Neural cell (in vitro differentiated cells): ENCODE results near the gene ARHGDIG. TPM values are rescaled to one million over a fixed set of nuclear protein-coding genes. Genes with fewer than 3 reads are reported as not detected.
"Not testable (repeated sequence)": the region's sequence is repeated elsewhere in the genome, so short reads cannot be mapped to it uniquely, and the experiment has no call there.

Experiments used
- H2AFZ ChIP-seq: fragments of 200-600, 300-800 bp; sonication (generic), shearing (Covaris generic); 2 replicates; pipeline ENCODE4 v1.6.0; 2014; ENCODE audit warnings: low read depth, mild to moderate bottlenecking, antibody characterized with exemption, low read length, moderate library complexity
- H3F3A ChIP-seq: fragments of 200-600 bp; shearing (Covaris generic); 2 replicates; pipeline ENCODE4 v1.6.1; 2016; ENCODE audit warnings: mild to moderate bottlenecking, moderate library complexity, mixed read lengths, antibody characterized with exemption, low read length; ENCODE audit not compliant: insufficient read depth, poor library complexity, severe bottlenecking
- H3K27ac ChIP-seq: fragments of 200-600, 300-800 bp; sonication (generic), shearing (Covaris generic); 2 replicates; pipeline ENCODE4 v1.5.1; 2014; ENCODE audit warnings: mild to moderate bottlenecking, low read length, moderate library complexity
- H3K27me3 ChIP-seq: fragments of 300-800, 200-600 bp; sonication (generic), shearing (Covaris generic); 2 replicates; pipeline ENCODE4 v1.6.0; 2014; ENCODE audit warnings: mild to moderate bottlenecking, low read depth, low read length, moderate library complexity; ENCODE audit not compliant: insufficient read depth
- H3K36me3 ChIP-seq: fragments of 300-800, 200-600 bp; sonication (generic), shearing (Covaris generic); 2 replicates; pipeline ENCODE4 v1.5.1; 2014; ENCODE audit warnings: mild to moderate bottlenecking, antibody characterized with exemption, low read length, moderate library complexity; ENCODE audit not compliant: insufficient read depth
- H3K4me2 ChIP-seq: fragments of 300-800, 200-600 bp; sonication (generic), shearing (Covaris generic); 2 replicates; pipeline ENCODE4 v1.6.0; 2014; ENCODE audit warnings: mild to moderate bottlenecking, low read length
- H3K4me3 ChIP-seq: fragments of 300-800, 200-600 bp; sonication (generic), shearing (Covaris generic); 2 replicates; pipeline ENCODE4 v1.5.1; 2014; ENCODE audit warnings: mild to moderate bottlenecking, low read length, moderate library complexity
- H3K79me2 ChIP-seq: fragments of 200-600 bp; shearing (Covaris generic); replicated peaks from 2 replicates; pipeline ENCODE4 v1.6.0; 2014; ENCODE audit warnings: mild to moderate bottlenecking, low read length, moderate library complexity; ENCODE audit not compliant: insufficient read depth
- H3K9ac ChIP-seq: fragments of 300-800, 200-600 bp; sonication (generic), shearing (Covaris generic); 2 replicates; pipeline ENCODE4 v1.6.1; 2016; ENCODE audit warnings: mild to moderate bottlenecking, low read length, mixed read lengths
- H3K9me2 ChIP-seq: fragments of 200-600 bp; shearing (Covaris generic); 2 replicates; pipeline ENCODE4 v1.6.1; 2016; ENCODE audit warnings: mild to moderate bottlenecking, low read length, mixed read lengths; ENCODE audit not compliant: insufficient read depth
- H3K9me3 ChIP-seq: fragments of 200-600, 300-800 bp; sonication (generic), shearing (Covaris generic); 2 replicates; pipeline ENCODE4 v1.6.1; 2016; ENCODE audit warnings: mild to moderate bottlenecking, mixed run types, low read length, moderate library complexity, mixed read lengths
- H4K20me1 ChIP-seq: fragments of 200-600 bp; shearing (Covaris generic); 2 replicates; pipeline ENCODE4 v1.6.1; 2016; ENCODE audit warnings: mild to moderate bottlenecking, mixed run types; ENCODE audit not compliant: insufficient read depth
- CTCF ChIP-seq: fragments of 450-650 bp; IDR thresholded peaks from 2 replicates; pipeline ENCODE4 v1.5.1; 2014; ENCODE audit warnings: antibody characterized with exemption, mild to moderate bottlenecking, moderate library complexity; ENCODE audit not compliant: poor library complexity, severe bottlenecking
- EP300 ChIP-seq: fragments of 450-650 bp; conservative IDR thresholded peaks from 2 replicates; pipeline ENCODE4 v1.6.1; 2014; ENCODE audit warnings: antibody characterized with exemption, mild to moderate bottlenecking, moderate library complexity; ENCODE audit not compliant: poor library complexity, severe bottlenecking
- EZH2 ChIP-seq: fragments of 200-600, 300-800 bp; shearing (Covaris generic), sonication (generic); IDR thresholded peaks from 2 replicates; pipeline ENCODE4 v1.6.1; 2014; ENCODE audit warnings: antibody characterized with exemption, low read length, borderline replicate concordance, mild to moderate bottlenecking; ENCODE audit not compliant: insufficient read depth, poor library complexity, severe bottlenecking
- MXI1 ChIP-seq: fragments of 450-650 bp; conservative IDR thresholded peaks from 2 replicates; pipeline ENCODE4 v1.6.1; 2014; ENCODE audit warnings: antibody characterized with exemption, mild to moderate bottlenecking; ENCODE audit not compliant: poor library complexity, severe bottlenecking
- POLR2AphosphoS5 ChIP-seq: IDR thresholded peaks from 2 replicates; pipeline ENCODE4 v1.6.1; 2012
- RAD21 ChIP-seq: fragments of 450-650 bp; conservative IDR thresholded peaks from 2 replicates; pipeline ENCODE4 v1.6.1; 2014; ENCODE audit warnings: antibody characterized with exemption, mild to moderate bottlenecking, moderate library complexity
- REST ChIP-seq: IDR thresholded peaks from 2 replicates; pipeline ENCODE4 v1.6.1; 2012; ENCODE audit warnings: borderline replicate concordance
- SMC3 ChIP-seq: fragments of 450-650 bp; conservative IDR thresholded peaks from 2 replicates; pipeline ENCODE4 v1.6.1; 2014; ENCODE audit warnings: antibody characterized with exemption, mild to moderate bottlenecking, moderate library complexity; ENCODE audit not compliant: poor library complexity
- TAF1 ChIP-seq: IDR thresholded peaks from 2 replicates; pipeline ENCODE4 v1.6.1; 2012; ENCODE audit warnings: low read depth
- polyA plus RNA-seq: library from polyadenylated mRNA; depleted of rRNA; stranded (reverse); fragments of >200 nt; gene quantifications from 2 replicates; pipeline ENCODE4 v1.2.3, GENCODE V29; 2014

ARHGDIG gene
- polyA plus RNA-seq, 1 donor from 2014 or later = 176 TPM

GRCh38 chr16:266258-267164, 13.9 kb upstream of the ARHGDIG start:
- Histone ChIP-seq H3K79me2 (no peaks in the 10 kb centered on the region), H4K20me1 (no peaks in the 10 kb centered on the region), H3K27ac (no peak overlapping the region), H3K4me2 (no peak overlapping the region), H3K36me3 (no peaks in the 10 kb centered on the region), H2AFZ (no peak overlapping the region), H3K27me3 (no peaks in the 10 kb centered on the region), H3K9ac (no peak overlapping the region), H3K9me2 (no peaks in the 10 kb centered on the region), H3F3A (no peaks in the 10 kb centered on the region), H3K9me3 (no peaks in the 10 kb centered on the region), H3K4me3 (no peak overlapping the region)
- no peak for TF ChIP-seq EZH2
- TF ChIP-seq REST = no peak
- no peak for TF ChIP-seq POLR2AphosphoS5
- no peak for TF ChIP-seq SMC3

- not testable (repeated sequence) for H3K36me3 ChIP-seq, H3K27me3 ChIP-seq, H2AFZ ChIP-seq, H3K27ac ChIP-seq, H3K79me2 ChIP-seq, H3F3A ChIP-seq, H4K20me1 ChIP-seq, H3K9me3 ChIP-seq, H3K9ac ChIP-seq, H3K9me2 ChIP-seq, H3K4me2 ChIP-seq, H3K4me3 ChIP-seq
Observed at GRCh38 chr16:267562-267961, 12.8 kb upstream of the ARHGDIG start.

- Histone ChIP-seq H3K4me3 (no peak overlapping the region), H3K9ac (no peak overlapping the region), H2AFZ (no peak overlapping the region), H4K20me1 (no peaks in the 10 kb centered on the region), H3K79me2 (no peaks in the 10 kb centered on the region), H3K27ac (no peak overlapping the region), H3K9me3 (no peaks in the 10 kb centered on the region), H3F3A (no peaks in the 10 kb centered on the region), H3K36me3 (no peaks in the 10 kb centered on the region), H3K27me3 (no peaks in the 10 kb centered on the region), H3K4me2 (no peak overlapping the region), H3K9me2 (no peaks in the 10 kb centered on the region)
- TF ChIP-seq RAD21 = no peak
- TF ChIP-seq POLR2AphosphoS5 = no peak
- TF ChIP-seq TAF1 = no peak
- TF ChIP-seq CTCF = no peak
- TF ChIP-seq EP300 = no peak
- TF ChIP-seq REST = no peak
- no peak for TF ChIP-seq SMC3
- TF ChIP-seq MXI1 = no peak
- no peak for TF ChIP-seq EZH2
Observed at GRCh38 chr16:268141-269053, 12.0 kb upstream of the ARHGDIG start.
